Fibroblast of lung (primary cell): Measurements from ENCODE around the gene NOL9.

ENCODE experiments used
- EZH2 ChIP-seq: IDR thresholded peaks from 2 replicates; pipeline ENCODE4 v1.5.1; 2012; ENCODE audit warnings: low read length, control low read depth, mild to moderate bottlenecking; ENCODE audit errors: missing control alignments
- TF ChIP-seq, protein P1 (sequence below), 2 donors: IDR thresholded peaks in 1 of 2; conservative IDR thresholded peaks in 1 of 2; 1 replicate in 1 of 2; 2 replicates in 1 of 2; pipeline ENCODE4 v1.5.1; 2011 to 2012; ENCODE audit warnings: low read length in 2 of 2, control low read depth in 1 of 2, inconsistent platforms in 1 of 2, low read depth in 1 of 2, mild to moderate bottlenecking in 1 of 2

DNA sequence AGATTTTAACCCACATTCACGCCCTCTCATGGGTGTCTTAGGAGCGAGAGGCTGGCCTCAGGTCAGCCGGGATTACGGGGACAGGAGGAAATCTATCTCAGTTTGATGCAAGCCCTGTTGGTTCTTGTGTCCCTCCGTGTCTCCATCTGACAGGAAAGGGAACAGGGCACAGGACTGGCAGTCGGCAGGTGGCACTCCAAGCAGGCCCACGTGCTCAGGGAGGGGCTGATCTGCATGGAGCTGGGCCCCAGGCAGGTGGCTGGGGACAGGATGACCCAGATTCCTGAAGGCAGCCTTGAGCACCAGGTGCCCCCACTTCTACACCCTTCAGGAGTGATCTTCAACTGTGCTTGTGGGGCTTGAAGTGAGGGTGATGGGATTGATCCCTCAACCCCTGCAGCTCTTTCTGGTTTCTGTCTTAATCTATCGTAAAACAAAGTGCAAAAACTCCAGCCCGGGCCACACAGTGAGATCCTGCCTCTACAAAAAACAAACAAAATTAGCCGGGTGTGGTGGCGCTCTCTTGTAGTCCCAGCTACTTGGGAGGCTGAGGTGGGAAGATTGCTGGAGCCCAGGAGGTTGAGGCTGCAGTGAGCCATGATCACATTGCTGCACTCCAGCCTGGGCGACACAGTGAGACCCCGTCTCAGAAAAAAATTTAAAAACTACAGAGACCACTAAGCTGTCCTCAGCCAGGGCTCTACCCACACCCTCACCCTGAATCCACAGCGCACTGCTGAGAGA is 71.1 kb downstream of the NOL9 start:
- TF ChIP-seq, protein P1, sequence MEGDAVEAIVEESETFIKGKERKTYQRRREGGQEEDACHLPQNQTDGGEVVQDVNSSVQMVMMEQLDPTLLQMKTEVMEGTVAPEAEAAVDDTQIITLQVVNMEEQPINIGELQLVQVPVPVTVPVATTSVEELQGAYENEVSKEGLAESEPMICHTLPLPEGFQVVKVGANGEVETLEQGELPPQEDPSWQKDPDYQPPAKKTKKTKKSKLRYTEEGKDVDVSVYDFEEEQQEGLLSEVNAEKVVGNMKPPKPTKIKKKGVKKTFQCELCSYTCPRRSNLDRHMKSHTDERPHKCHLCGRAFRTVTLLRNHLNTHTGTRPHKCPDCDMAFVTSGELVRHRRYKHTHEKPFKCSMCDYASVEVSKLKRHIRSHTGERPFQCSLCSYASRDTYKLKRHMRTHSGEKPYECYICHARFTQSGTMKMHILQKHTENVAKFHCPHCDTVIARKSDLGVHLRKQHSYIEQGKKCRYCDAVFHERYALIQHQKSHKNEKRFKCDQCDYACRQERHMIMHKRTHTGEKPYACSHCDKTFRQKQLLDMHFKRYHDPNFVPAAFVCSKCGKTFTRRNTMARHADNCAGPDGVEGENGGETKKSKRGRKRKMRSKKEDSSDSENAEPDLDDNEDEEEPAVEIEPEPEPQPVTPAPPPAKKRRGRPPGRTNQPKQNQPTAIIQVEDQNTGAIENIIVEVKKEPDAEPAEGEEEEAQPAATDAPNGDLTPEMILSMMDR (conservative IDR thresholded peaks at IDR 0.05 in 1 of 2, IDR thresholded peaks at IDR 0.05 in 1 of 2; ENCODE audit: low read depth in 1 of 2, low read length in 2 of 2) = no peak
- no peak for TF ChIP-seq EZH2
